HG03442 (cell line): Measurements from ENCODE around the gene PCBP2.
"Not testable (repeated sequence)": the region's sequence is repeated elsewhere in the genome, so short reads cannot be mapped to it uniquely, and the experiment has no call there.

ENCODE experiments used
- ATAC-seq: cut with Tn5 transposase; IDR thresholded peaks from one replicate; pipeline ENCODE4 v1.9.1; 2021; ENCODE audit warnings: mild to moderate bottlenecking, moderate library complexity; ENCODE audit not compliant: unreplicated experiment

PCBP2 gene

GRCh38 chr12:53468282-53468681, 16.4 kb downstream of the PCBP2 start:
- ATAC-seq: no peak

- ATAC-seq: no peak
These were observed 20.2 kb downstream of the PCBP2 start for GRCh38 chr12:53472056-53472582.

DNA sequence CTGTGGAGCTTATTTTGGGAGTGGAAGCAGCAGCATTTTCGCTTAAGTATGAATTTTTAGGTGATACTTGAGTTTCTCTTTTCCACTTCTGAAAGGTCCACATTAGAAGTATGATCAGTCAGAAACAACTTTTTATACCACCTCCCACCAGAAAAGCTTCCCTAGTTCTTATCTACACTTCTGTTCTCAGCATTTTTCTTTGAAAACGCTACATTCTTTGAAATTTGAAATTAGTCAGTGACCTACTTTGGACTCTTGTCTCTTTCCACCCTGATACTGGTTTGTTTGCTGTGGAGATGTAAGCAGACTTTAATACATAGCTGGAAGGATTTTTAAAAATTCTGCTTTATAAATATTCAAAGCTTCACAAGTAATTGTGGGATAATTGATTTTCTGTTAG, 22.2 kb downstream of the PCBP2 start:
- ATAC-seq: no peak

GRCh38 chr12:53474819-53475218, 22.9 kb downstream of the PCBP2 start:
- ATAC-seq: no peak

DNA sequence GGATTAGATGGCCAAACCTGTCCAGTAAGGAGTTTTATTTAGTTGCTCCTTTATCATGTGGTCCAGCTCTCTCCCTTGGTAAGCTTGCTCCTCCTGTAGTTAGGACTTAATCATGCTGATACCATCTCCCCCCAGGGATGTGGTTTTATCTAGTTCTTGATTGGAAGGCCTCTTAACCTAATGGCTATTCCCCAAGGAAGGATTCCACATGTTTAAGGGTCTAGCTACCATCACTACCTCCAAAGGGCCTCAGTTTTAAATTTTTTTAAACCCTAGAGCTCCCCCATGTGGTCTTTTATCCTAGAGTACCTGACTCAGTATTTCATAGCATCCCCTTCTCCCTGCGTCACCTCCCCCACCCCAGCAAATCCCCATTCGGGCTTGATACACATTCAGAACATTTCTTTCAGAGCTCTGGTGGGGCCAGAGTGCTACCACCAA, 24.9 kb downstream of the PCBP2 start:
- ATAC-seq: no peak

DNA sequence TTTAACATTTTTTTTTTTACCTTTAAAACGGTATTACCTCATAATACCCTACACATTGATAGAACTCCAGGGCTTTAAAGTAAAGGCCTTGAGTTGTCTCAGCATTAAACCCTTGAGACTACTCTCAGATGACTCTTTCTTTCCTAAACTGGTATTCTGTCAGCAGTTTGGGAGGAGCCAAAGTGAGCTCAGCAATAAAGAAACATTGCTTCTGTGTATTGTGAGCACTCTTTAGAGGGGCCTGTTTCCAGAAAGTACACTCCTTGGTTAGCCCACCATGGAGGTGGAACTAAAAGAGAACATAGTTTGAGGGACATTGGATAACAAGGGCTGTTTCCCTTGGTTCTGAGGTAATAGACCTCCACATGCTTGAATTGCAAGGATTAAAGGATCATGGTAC, 27.0 kb downstream of the PCBP2 start:
- ATAC-seq: no peak

- ATAC-seq: no peak
These were observed 27.4 kb downstream of the PCBP2 start for GRCh38 chr12:53479331-53479730.

DNA sequence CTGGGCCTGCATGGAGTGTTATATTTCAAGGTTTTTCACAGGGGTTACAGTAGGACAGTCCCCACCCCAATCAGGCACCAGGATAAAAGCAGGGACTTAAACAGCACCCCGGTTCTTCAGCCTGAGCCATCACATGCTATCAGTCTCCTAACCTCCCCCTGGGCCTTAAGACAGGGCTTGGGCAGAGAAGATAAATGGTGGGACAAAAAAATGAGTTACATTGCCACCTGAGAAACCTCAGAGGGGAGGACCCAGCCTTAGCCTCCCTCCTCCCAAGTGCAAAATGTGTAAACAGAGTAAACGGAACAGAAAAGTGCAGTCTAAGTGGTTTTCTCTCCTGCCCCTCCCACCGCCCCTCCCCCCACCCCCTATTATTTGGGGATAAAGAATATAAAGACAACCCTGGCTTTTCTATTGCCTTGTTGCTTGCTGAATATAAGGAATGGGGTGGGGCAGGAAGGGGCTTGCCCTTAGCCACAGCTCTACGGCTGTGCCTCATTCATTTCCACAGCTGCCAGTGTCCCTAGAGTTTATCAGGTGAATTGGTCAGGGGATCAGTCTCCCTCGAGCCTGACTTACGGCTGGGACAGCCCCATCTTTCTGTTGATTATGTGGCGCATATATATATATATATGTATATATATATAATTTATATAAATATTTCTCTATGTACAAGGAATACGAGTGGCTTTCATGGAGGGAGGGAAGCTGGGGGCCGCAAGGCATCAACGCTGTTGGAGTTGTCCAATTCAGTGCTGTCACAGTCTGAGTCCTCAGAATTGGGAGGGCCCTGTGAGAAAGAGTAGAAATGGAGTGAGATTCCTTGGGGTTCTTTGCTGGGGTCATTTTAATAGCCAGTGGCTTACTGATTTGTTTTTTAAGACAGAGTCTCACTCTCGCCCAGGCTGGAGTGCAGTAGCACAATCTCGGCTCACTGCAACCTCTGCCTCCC, 28.9 kb downstream of the PCBP2 start:
- no peak for ATAC-seq

DNA sequence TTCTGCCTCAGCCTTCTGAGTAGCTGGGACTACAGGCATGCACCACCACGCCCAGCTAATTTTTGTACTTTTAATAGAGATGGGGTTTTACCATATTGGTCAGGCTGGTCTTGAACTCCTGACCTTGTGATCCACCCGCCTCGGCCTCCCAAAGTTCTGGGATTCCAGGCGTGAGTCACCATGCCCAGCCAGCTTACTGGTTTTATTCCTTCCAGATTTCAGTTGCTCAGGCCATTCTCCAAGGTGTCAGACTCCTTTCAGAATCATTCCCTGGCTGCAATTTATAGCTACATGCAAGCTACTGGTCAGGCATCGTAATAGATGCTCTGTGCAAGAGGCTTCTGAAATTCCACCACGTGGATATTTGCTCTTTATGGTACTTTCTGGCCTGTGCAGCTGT, 29.6 kb downstream of the PCBP2 start:
- not testable (repeated sequence) for ATAC-seq

GRCh38 chr12:53481939-53482586, 30.2 kb downstream of the PCBP2 start:
- ATAC-seq: no peak

GRCh38 chr12:53482626-53483168, 30.8 kb downstream of the PCBP2 start:
- no peak for ATAC-seq

- ATAC-seq: no peak
These were observed 31.5 kb downstream of the PCBP2 start for GRCh38 chr12:53483225-53483978.

DNA sequence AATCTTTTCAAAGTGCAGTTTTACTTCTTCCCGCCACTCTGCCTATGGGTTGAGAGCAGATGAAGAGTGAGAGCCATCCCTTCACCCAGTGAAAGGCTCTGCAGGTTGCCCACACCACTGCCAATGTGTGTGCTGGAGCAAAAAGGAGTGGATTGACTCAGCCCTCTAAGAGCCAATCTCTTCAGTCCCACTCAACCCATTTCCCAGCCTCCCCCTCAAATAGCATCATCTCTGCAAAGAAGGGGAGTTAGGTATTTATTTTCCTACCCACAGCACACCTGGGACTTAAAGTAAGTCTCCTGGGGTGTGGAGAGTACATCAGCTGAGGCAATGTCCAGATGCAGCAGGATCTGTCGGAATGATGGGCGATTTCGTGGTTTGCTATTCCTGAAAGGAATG, 32.1 kb downstream of the PCBP2 start:
- no peak for ATAC-seq

- no peak for ATAC-seq
These were observed 33.0 kb downstream of the PCBP2 start for GRCh38 chr12:53484686-53485575.

DNA sequence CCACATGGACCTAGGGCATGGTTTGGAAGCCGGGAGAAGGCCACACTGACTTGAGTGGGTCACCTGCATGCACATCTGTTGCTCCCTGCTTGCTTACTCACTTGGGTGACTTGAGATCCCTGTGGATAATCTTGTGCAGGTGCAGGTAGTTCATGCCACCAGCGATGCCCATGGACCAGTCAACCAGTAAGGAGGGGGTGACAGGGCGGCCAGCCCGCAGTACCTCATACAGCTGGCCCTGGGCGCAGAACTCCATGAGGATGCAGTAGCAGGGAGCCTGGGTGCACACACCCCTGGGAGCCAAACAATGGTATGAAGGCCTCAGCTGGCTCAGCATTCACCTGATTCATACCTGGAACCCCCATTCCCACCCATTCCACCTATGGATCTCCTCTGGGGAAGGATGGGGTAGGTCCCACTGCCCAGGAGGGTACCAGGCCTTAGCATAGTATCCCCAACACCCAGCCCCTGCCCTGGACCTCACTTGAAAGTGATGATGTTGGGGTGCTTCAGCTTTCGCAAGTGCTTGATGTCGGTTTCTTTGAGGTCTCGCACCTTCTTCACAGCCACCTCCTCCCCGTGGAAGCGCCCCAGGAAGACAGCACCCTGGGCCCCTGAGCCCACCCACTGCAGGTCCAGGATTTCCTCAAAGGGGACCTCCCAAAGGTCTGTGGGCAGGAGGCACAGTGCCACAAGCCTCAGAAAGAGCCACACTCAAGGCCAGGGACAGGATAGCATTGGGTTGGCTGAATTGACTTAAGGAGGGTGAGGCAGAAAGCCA, 34.2 kb downstream of the PCBP2 start:
- ATAC-seq: no peak

- no peak for ATAC-seq
These were observed 35.0 kb downstream of the PCBP2 start for GRCh38 chr12:53486736-53487487.

DNA sequence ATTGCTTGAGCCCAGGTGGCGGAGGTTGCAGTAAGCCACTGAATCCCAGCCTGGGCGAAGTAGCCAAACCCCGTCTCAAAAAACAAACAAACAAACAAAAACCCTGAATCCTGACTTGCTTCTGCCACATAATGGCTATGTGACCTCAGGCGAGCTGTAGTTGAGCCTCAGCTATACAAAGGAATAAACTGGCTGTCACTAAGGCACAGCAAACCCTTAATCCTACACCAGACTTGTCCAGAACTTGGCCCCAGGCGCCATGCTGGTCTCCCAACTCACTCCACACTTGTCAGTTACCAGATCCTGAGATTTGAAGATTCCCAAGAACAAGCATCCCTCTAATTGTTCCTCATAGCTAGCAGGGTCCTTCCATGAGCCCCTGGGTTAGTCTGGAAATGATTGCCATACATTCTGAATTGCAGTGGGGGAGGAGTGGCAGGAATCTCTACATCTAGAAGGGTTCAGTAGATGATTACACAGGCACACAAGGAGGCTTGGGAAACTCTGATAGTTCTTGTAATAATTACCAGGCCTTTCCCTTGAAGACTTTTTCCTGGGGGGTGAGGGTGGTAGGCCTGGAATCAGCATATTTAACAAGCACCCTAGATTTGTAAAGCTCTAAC, 37.5 kb downstream of the PCBP2 start:
- ATAC-seq: no peak

- no peak for ATAC-seq
These were observed 40.3 kb downstream of the PCBP2 start for GRCh38 chr12:53492188-53492587.
